Stimulated activated CD4-positive, alpha-beta T cell treated with anti-CD3 and anti-CD28 coated beads, Interleukin-2, amount 100 ng/mL, for 4 hours (primary cell): ENCODE data around the gene GPC1.

Source experiments
- DNase-seq: peaks from one replicate; pipeline ENCODE4 v3.0.0-alpha.2; 2020; ENCODE audit warnings: low read depth

Gene GPC1

DNA sequence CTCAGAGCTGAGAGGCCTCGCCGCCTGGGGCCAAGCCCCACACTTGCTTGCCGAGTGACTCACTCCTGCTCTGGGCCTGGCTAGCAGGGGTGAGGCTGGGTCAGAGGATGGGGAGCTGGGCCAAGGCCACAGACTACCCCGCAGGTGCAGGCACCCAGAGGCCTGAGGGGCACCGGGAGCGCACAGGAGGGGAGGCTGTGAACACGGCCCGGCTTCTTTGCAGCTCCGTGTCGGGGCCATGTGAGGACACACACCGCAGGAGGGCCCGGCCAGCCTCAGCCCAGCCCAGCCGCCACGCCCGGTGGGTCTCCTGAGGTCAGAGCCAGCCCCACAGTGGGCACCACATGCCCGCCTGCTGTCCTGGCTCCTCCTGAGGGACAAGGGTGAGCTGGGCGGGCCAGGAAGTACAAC lies 8.4 kb downstream of the GPC1 start:
- no peak for DNase-seq

DNA sequence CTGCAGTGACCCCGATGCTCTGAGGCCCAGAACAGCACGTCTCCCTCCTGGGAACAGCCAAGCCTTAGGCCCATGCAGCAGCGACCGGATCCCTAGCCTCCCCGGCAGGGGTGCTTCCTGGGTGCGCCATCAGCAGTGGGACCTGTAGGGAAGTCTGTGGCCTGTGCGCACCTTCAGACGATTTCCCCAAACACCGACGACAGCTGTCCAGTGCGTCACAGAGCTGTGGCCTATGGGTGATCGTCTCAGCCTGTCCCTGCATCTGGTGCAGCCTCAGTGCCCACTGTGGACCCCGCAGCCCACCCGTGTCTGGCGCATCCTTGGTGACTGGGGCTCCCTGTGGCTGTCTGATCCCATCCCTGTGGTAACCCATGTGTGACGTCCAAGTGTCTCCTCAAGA lies 9.0 kb downstream of the GPC1 start:
- DNase-seq, result no peak

DNA sequence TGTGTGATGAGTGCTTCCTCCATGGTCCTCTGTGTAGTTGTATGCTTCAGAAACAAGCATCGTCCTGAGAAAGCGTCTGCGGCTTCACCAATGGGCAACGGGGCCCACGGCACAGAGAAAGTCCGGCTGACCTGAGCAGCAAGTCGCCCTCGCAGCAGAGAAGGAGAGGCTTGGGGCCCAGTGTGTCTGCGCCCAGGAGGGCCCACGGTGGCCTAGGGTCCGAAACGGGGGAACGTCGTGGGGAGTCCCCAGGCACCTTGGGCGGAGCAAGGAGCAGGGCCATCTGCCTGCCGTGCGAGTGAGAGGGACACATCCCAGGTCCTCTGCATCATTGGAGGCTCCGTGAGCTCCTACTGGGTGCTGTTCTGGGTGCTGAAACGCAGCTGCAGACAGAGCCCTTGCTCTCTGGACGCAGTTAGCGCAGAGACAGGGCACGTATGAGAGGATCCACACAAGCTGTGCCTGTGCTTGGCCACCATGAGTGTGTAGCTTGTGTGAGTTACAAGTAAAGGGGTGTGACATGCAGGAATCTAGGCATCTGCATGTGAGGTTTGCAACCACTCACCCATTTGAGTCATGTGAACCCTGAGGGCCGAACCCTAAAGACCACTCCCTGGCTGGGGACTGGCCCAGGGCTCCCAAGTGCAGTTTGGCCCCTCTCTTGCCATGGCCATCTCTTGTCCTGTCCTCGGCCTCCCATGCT lies 10.6 kb downstream of the GPC1 start:
- no peak for DNase-seq

GRCh38 chr2:240446664-240447175 lies 11.3 kb downstream of the GPC1 start:
- no peak for DNase-seq

DNA sequence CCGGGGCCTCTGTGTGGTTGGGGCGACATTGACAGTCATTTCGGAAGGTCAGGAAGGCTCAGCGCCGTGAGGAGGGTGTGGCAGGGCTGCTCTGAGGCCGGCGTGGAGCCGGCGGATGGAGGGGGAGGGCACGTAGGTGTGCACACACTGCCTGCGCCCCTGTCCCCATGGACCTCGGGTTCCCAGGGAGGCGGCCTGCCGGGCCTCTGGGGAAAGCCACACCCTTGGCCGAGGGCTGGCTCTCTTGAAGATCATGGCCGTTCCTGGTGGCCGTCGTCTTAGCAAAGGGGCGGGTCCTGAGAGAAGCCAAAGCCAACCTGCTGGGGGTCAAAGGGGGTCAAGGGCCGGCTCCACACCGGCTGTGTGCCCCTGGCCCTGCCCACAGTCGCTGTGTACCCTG lies 11.9 kb downstream of the GPC1 start:
- no peak for DNase-seq

DNA sequence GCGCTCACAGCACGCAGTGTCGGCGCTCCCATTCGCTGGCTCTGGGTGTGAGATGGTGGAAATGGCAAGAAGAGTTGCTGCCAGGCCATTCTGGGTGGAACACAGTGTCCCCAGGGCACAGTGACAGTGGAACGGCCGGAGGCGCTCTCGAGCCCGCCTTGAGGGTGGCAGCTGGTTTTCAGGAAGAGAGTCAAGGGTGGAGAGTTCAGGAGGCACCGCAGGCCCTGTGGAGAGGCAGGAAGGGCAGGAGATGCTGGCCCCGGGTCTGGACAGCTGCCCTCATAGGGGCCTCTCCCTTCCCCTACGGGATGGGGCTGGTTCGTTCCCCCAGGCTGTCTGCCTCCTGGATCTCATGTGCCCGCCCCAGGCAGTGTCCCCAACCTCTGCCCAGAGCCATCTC lies 12.5 kb downstream of the GPC1 start:
- DNase-seq, result no peak

DNA sequence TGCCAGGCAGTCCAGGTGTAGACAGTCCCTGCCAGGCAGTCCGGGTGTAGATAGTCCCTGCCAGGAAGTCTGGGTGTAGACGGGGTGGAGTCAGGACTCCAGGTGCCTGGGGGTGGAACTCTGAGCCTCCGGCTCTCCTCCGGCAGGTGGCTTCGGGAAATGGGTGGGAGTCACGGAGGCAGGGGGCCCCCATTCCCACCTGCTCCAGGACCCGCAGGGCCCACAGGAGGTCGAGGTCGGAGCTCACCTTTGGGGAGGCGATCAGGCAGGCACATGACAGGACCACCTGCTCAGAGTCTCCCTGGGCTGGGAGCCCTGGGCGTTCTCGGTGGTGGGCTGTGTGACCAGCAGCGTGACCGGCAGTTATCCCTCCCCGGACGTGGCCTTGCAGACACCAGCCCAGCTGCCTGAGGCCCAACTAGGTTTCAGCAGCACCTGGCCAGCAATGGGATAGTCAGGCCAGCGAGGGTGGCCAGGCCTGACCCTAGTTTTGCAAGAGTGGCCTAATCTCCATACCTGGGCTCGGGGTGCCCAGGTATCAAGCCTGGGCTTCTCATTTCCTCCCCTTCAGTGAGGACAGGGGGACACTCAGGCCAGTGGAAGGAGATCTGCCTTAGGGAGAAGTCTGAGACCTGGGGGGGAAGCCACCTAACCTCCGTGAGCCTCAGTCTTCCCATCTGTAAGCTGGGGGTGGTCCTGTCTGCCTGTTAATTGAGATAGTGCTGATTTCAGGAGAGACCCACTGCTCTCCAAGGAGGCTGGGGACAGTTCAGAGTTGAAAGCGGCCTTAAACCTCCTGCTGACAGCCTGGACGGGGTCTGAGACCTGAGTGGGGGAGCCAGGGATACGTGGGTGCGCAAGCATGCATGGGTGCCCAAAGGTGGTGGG lies 13.2 kb downstream of the GPC1 start:
- DNase-seq, result no peak

DNA sequence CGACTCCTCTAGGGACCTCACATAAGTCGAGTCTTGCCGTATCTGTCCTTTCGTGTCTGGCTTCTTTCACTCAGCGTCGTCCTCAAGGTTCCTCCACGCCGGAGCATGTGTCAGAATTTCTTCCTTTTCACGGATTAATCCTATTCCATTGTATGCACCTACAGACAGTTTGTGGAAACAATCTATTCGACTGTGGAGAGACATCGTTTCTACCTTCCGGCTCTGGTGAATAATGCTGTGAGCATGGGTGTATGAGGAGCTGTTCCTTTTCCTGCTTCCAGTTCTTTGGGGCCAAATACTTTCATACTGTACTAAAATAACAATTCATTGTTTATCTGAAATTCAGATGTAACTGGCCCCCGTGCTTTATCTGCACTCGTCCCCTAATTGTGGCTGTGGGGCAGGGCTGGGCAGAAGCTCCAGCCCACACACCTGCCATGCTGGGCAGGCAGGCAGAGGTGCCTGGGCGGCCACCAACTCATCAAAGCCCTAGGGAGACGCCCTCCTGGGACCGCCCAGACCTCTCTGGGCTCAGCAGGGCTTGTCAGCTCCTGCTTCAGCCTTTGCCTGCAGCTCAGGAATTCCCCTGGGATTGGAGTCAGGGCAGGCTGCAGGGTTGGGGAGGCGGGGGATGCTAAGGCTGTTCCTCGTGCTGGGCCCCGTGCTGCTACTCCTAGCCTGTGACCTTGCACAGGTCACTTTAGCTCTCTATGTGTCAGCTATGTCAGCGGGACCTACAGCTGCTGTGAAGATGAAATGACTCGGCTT lies 14.5 kb downstream of the GPC1 start:
- DNase-seq, result no peak

- DNase-seq, result no peak
These were observed 15.2 kb downstream of the GPC1 start for GRCh38 chr2:240450532-240451107.

DNA sequence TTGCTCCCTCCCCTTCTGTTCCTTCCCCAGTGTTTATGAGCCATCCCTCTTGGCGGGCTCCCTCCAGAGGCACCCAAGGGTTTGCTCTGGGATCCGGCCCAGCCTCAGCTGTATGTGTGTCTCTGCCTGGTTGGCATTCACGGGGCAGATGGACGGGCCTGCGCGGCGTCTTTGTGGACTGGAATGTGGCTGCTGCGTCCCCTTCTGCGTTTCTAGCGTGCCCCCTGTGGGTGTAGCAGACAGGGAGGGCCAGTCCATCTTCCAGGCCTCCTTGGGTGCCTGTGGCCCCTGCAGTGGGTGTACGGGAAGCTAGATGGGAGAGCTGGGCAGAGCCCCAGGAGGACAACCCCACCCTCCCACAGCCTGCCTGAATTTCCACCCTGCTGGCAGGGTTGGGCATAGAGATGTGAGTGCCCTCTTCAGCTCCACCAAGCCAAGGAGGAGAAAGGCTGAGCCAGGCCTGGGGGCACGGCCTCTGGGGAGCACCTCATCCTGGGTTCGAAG lies 15.7 kb downstream of the GPC1 start:
- no peak for DNase-seq

GRCh38 chr2:240451791-240452461 lies 16.5 kb downstream of the GPC1 start:
- no peak for DNase-seq

DNA sequence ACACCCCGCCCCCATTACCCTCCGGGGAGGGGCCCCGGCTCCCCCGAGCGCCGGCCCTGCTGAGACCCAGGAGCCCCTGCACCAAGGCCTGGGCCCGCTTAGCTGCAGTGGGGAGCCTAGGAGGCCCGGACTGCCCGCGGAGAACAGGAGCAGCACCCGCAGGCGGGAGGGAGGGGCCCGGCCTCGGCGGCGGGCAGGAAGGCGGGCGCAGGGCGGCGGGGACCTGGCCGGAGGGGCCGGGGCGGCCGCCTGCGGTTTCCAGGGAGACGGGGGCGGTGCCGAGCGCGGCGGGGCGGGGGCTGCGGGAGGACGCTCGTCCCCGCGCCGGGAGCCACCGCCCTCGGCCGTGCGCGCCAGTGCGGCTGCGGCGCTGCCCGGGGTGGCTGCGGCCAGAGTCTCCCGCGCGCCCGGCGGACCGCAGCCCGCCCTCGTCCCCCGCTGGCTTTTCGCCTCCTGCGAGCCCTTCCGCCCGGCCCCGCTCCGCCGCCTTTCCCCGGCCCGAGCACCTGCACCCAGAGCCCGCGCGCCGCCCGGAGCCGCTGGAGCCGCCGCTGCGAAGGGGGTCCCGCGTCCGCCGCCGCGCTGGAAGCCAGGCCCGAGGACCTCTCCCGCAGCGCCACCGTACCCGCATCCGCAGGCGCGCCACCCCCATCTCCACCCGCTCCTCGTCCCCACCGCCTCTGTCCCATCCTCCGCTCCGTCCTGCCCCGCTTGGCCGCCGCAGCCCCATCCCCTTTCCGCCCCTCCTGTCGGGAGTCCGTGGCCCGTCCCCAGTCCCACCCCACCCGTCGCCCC lies 17.2 kb downstream of the GPC1 start:
- DNase-seq, result no peak

GRCh38 chr2:240453461-240454105 lies 18.1 kb downstream of the GPC1 start:
- no peak for DNase-seq

DNA sequence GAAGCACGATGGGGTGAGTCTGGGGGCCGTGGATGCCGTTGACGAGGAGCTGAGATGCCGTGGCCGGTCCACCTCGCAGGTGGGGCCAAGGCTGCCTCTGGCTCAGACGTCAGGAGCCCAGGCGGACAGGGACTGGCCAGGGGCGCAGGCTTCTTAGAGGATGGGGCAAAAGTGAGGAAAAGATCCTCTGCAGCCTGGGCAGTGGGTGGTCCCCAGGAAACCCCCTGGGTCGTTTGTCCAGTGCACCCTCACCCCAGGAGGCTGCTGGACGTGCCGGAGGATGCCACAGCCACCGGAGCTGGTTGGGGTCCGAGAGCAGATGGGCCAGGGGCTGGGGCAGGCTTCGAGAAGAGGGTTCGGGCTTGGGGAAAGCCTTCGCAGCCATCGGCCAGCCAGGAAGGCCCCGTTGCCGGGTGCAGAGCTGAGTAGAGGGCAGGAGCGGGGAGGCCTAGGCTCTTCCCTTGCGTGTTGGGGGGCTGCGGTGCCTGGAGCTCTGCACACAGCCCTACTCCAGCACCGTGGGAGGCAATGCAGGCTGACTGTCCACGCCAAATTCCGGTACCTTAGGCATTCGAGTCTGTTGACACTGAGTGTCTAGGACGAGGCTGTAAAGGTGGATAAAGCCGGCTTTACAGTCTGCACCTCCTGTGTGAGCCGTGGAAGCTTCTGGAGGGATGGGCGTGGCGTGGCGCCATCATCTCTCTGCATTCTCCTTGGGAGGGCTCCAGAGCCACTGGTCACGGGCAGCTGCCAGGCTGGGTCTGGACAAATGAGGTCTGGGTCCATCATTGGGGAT lies 18.8 kb downstream of the GPC1 start:
- no peak for DNase-seq

GRCh38 chr2:240455272-240455646 lies 19.8 kb downstream of the GPC1 start:
- DNase-seq, result no peak

GRCh38 chr2:240455647-240456446 lies 20.4 kb downstream of the GPC1 start:
- DNase-seq, result no peak

GRCh38 chr2:240456447-240457222 lies 21.2 kb downstream of the GPC1 start:
- no peak for DNase-seq
